Testis (tissue), 3 donors: ENCODE results near the gene PLA2G2C. TPM values are rescaled to one million over a fixed set of nuclear protein-coding genes. Genes with fewer than 3 reads are reported as not detected.

Experiments used
- DNase-seq: peaks from one replicate; pipeline ENCODE4 v3.0.0-alpha.2; 2019
- H3K27ac ChIP-seq, 2 donors: fragments of 200-600 bp; sonication (generic); one replicate each; pipeline ENCODE4 v1.5.1; 2019
- H3K27me3 ChIP-seq: fragments of 200-600 bp; sonication (generic); one replicate; pipeline ENCODE4 v1.5.1; 2019
- H3K36me3 ChIP-seq: fragments of 200-600 bp; sonication (generic); one replicate; pipeline ENCODE4 v1.5.1; 2017; ENCODE audit warnings: low read depth; ENCODE audit errors: missing control alignments
- H3K4me1 ChIP-seq: fragments of 200-600 bp; sonication (generic); one replicate; pipeline ENCODE4 v1.5.1; 2019
- H3K4me3 ChIP-seq, 2 donors: fragments of 200-600 bp; sonication (generic); one replicate each; pipeline ENCODE4 v1.5.1; 2017 to 2019
- H3K9me3 ChIP-seq: fragments of 200-600 bp; sonication (generic); one replicate; pipeline ENCODE4 v1.5.1; 2017
- CTCF ChIP-seq, 3 experiments: fragments of 450-650 bp in 2 of 3; fragments of 200-600 bp in 1 of 3; sonication (generic) in 1 of 3; IDR thresholded peaks; one replicate each; pipeline ENCODE4 v1.5.1; 2016 to 2019; ENCODE audit warnings: antibody characterized with exemption in 3 of 3, mild to moderate bottlenecking in 2 of 3, moderate library complexity in 1 of 3
- POLR2A ChIP-seq: fragments of 450-650 bp; IDR thresholded peaks from one replicate; pipeline ENCODE4 v1.6.1; 2017; ENCODE audit warnings: antibody characterized with exemption, mild to moderate bottlenecking, moderate library complexity
- WGBS, 2 donors: methylation state at CpG; one replicate each; pipeline ENCODE4 v1.1.5; 2018; 5-methylcytosine and 5-hydroxymethylcytosine counted together
- intact Hi-C: fragments of 100-400 bp; cut with DNase I; formaldehyde crosslinking; loops from one replicate; pipeline ENCODE4 v1.15.1; 2023; ENCODE audit warnings: low total_unique reads
- polyA plus RNA-seq: library from polyadenylated mRNA; stranded (reverse); fragments of 350-450 nt; fragmentation: Illumina TruSeq; extraction: RNeasy Lipid Tissue Mini Kit (QIAGEN cat#74804); gene quantifications from one replicate; pipeline ENCODE4 v1.2.3, GENCODE V29; 2014; ENCODE audit warnings: low read depth, low replicate concordance; ENCODE audit not compliant: insufficient read depth
- total RNA-seq, 2 donors: library from RNA; depleted of rRNA; stranded (reverse); fragments of >200 nt; gene quantifications; one replicate each; pipeline ENCODE4 v1.2.3, GENCODE V29; 2016

PLA2G2C gene
- total and polyA plus RNA-seq, 3 donors from 2014 or later = 0.31 to 1.1 (median 0.47) TPM

GRCh38 chr1:20166051-20166450 is 20.3 kb downstream of the PLA2G2C start:
- no peak for TF ChIP-seq CTCF (IDR thresholded peaks at IDR 0.05)
- TF ChIP-seq POLR2A = no peak
- intact Hi-C loops = no loop called here
- Histone ChIP-seq H3K9me3 (no peaks in the 10 kb centered on the region), H3K36me3 (no peaks in the 10 kb centered on the region), H3K27ac (no peak overlapping the region), H3K4me3 (no peak overlapping the region), H3K4me1 (peaks cover 21% of the 10 kb centered on the region), H3K27me3 (no peaks in the 10 kb centered on the region)
- 41 to 49% methylated on average over 9 to 17 of the region's 17 CpGs for WGBS, 2 donors
- peak; percentile 91 for DNase-seq

GRCh38 chr1:20165522-20165951 is 20.8 kb downstream of the PLA2G2C start:
- no peaks in the 10 kb centered on the region for H3K27me3 ChIP-seq
- no peak overlapping the region for H3K4me3 ChIP-seq
- intact Hi-C loops = no loop called here
- WGBS, 2 donors = 75 to 89% methylated on average over 15 to 16 of the region's 16 CpGs
- no peak for DNase-seq
- H3K4me1 ChIP-seq = peaks cover 21% of the 10 kb centered on the region
- no peaks in the 10 kb centered on the region for H3K36me3 ChIP-seq
- H3K9me3 ChIP-seq = no peaks in the 10 kb centered on the region
- no peak overlapping the region for H3K27ac ChIP-seq
- peak in 2 of 3 experiments; percentile 18 to 43 for TF ChIP-seq CTCF (IDR thresholded peaks at IDR 0.05)
- TF ChIP-seq POLR2A = no peak

DNA sequence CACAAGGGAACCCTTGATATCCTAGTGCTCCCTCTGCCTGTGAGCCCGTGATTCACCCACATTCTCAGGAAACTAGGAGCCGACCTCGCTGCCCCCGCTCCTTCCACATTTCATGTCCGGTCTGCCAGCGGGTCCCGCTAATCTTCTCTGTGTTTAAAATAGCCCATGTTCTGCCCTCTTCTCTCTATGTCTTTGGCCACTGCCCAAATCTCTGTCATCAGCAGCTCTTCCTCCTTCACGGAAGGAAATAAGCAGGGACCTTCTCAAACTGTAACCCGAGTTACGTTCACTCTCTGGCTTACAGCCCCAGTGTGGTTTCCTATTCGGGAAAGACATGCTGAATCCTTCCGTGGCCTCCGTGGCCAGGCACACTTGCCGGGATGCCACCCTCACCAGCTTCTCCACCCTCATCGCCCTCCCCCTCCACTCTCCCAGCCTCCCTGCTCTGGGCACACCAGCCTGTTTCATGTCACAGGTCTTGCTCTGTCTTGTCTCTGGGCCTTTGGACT is 21.6 kb downstream of the PLA2G2C start:
- Histone ChIP-seq H3K4me1 (peaks cover 21% of the 10 kb centered on the region), H3K4me3 (no peak overlapping the region), H3K9me3 (no peaks in the 10 kb centered on the region), H3K36me3 (no peaks in the 10 kb centered on the region), H3K27ac (no peak overlapping the region), H3K27me3 (no peaks in the 10 kb centered on the region)
- DNase-seq = no peak
- 62 to 84% methylated on average over 15 of the region's 15 CpGs for WGBS, 2 donors
- no peak for TF ChIP-seq POLR2A
- no peak for TF ChIP-seq CTCF (IDR thresholded peaks at IDR 0.05)
- intact Hi-C loops = no loop called here

DNA sequence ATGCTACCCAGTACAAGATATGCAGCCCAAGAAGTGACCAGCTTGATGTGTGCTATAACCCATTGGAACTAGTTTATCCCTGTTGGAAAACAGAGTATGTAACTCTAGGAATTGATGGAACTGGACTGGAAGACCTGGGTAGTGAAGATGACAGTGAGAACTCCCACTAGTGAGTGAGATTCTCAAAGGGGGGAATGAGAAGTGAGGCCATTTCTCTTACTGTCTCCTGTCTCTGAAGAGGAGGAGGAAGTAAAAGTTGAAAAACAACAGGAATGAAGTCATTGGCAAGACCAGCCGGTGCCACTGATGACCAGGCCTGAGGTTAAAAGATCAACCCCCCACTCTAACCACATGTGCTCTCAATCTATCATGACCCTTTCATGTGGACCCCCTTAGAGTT is 26.3 kb downstream of the PLA2G2C start:
- Histone ChIP-seq H3K36me3 (no peaks in the 10 kb centered on the region), H3K27me3 (no peaks in the 10 kb centered on the region), H3K4me3 (no peak overlapping the region), H3K27ac (no peak overlapping the region), H3K4me1 (no peaks in the 10 kb centered on the region), H3K9me3 (no peaks in the 10 kb centered on the region)
- DNase-seq = no peak
- 82 to 86% methylated on average over 1 of the region's 1 CpG for WGBS, 2 donors
- TF ChIP-seq POLR2A (no peak), CTCF (IDR thresholded peaks at IDR 0.05) (no peak)
- intact Hi-C loops = no loop called here

DNA sequence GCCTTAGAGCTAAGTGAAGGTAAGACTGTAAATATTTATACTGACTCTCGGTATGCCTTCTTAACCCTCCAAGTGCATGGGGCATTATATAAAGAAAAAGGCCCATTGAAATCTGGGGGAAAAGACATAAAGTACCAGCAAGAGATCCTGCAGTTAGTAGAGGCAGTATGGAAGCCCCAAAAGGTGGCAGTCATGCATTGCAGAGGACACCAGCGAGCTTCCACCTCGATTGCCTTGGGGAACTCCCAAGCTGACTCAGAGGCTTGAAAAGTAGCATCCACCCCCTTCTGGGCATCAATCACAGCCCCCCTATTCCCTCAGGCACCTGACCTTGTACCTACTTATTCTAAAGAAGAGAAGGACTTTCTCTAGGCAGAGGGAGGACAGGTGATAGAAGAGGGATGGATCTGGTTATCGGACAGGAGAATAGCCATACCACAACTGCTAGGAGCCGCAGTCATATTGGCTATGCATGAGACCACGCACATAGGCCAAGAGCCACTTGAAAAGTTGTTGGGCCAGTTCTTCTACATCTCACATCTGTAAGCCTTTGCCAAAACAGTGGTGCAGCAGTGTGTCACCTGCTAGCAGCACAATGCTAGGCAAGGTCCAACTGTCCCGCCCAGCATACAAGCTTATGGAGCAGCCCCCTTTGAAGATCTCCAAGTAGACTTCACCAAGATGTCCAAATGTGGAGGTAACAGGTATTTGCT is 27.8 kb downstream of the PLA2G2C start:
- Histone ChIP-seq H3K4me3 (no peak overlapping the region), H3K36me3 (no peaks in the 10 kb centered on the region), H3K9me3 (no peaks in the 10 kb centered on the region), H3K4me1 (peaks cover 4% of the 10 kb centered on the region), H3K27ac (no peak overlapping the region), H3K27me3 (no peaks in the 10 kb centered on the region)
- no peak for DNase-seq
- TF ChIP-seq POLR2A = no peak
- 93 to 98% methylated on average over 5 to 7 of the region's 7 CpGs for WGBS, 2 donors
- intact Hi-C loops = no loop called here
